ENCODE data around the gene POMGNT2. TPM values are rescaled to one million over a fixed set of nuclear protein-coding genes. Genes with fewer than 3 reads are reported as not detected.

Gene POMGNT2
- total and polyA plus RNA-seq, 2 of the 8 experiments (the other 6 are each of a cell fraction or from before 2014, with no cell fraction given) = 13.6 to 35.7 TPM

DNA sequence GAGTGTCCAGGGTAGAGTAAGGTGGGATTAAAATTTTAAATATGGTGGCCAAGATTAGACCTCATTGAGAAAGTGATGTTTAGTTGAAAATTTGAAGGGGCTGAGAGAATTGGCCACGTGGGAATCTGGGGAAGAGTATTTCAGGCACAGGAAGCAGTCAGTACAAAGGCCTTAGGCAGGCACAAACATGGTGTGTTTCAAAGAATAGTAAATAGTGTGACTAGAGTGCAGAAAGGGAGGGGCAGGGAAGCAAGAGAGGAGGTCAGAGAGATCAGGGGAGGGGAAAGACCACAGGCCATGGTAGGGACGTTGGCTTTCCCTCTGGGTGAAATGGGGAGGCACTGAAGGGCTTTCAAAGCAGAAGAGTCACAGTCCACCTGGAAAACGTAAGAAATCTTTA, 36.6 kb upstream of the POMGNT2 start (continued):
- TF ChIP-seq NANOG (IDR thresholded peaks at IDR 0.05; ENCODE audit: insufficient read depth, low read depth, low read length, poor library complexity, severe bottlenecking) (no peak), SP1 (IDR thresholded peaks at IDR 0.05; ENCODE audit: low read depth, low read length) (no peak), SP2 (IDR thresholded peaks at IDR 0.05; ENCODE audit: low read length) (no peak), RFX5 (IDR thresholded peaks at IDR 0.05; ENCODE audit: borderline replicate concordance, low read depth, low read length) (no peak)
